GM10248 (cell line): ENCODE results near the gene MEF2C.

Experiments used
- CTCF ChIA-PET: fragments of 300-600 bp; sonication (Branson Sonifier 250); formaldehyde crosslinking; extraction: SDS; loops from one replicate; lab custom pipeline; 2021; ENCODE audit warnings: antibody characterized with exemption; lab: Yijun Ruan, JAX
- POLR2A ChIA-PET: fragments of 350-650 bp; sonication (Branson Sonifier 250); formaldehyde crosslinking; extraction: SDS; loops from one replicate; lab custom pipeline; 2020; ENCODE audit warnings: antibody characterized with exemption; lab: Yijun Ruan, JAX
- DNase-seq: peaks from one replicate; pipeline ENCODE4 v3.0.0; 2012; ENCODE audit errors: extremely low spot score
- CTCF ChIP-seq: IDR thresholded peaks from 2 replicates; pipeline ENCODE4 v1.5.1; 2012; ENCODE audit warnings: mild to moderate bottlenecking, low read depth; ENCODE audit errors: extremely low read depth, missing control alignments, control extremely low read depth

MEF2C gene

GRCh38 chr5:88792144-88792840, 90.7 kb downstream of the MEF2C start:
- ChIA-PET POLR2A (no interaction called here), CTCF (no interaction called here)
- DNase-seq: no peak
- TF ChIP-seq CTCF: no peak

GRCh38 chr5:88787856-88788255, 95.1 kb downstream of the MEF2C start:
- ChIA-PET POLR2A (no interaction called here), CTCF (interaction anchor here (1.3 to 2.7 kb wide), 3 partner anchors 11 to 58 kb away, joined by 3 to 11 read pairs (median 4); no protein-coding TSS in a partner anchor)
- DNase-seq: no peak

GRCh38 chr5:88786789-88787188, 96.2 kb downstream of the MEF2C start:
- ChIA-PET CTCF (interaction anchor here (1.5 to 2.7 kb wide), 4 partner anchors 14 to 57 kb away, joined by 3 to 11 read pairs (median 4); no protein-coding TSS in a partner anchor), POLR2A (no interaction called here)

More at GRCh38 chr5:88787856-88788255, 95.1 kb downstream of the MEF2C start:
- no peak for TF ChIP-seq CTCF

GRCh38 chr5:88785746-88786565, 97.0 kb downstream of the MEF2C start:
- ChIA-PET CTCF (interaction anchor here (1.5 to 2.7 kb wide), 4 partner anchors 14 to 56 kb away, joined by 3 to 11 read pairs (median 4); no protein-coding TSS in a partner anchor), POLR2A (no interaction called here)
- no peak for TF ChIP-seq CTCF
- no peak for DNase-seq

More at GRCh38 chr5:88786789-88787188, 96.2 kb downstream of the MEF2C start:
- TF ChIP-seq CTCF: no peak
- DNase-seq: no peak

- TF ChIP-seq CTCF: no peak
- CTCF ChIA-PET: interaction anchor here (1.0 to 1.5 kb wide), 6 partner anchors 8 to 55 kb away, joined by 3 to 5 read pairs (median 3); no protein-coding TSS in a partner anchor
- POLR2A ChIA-PET: no interaction called here
- DNase-seq: no peak
Observed at GRCh38 chr5:88782571-88782970, 100.4 kb downstream of the MEF2C start.

- CTCF ChIA-PET: no interaction called here
- no peak for DNase-seq
- TF ChIP-seq CTCF: no peak
- POLR2A ChIA-PET: no interaction called here
Observed at GRCh38 chr5:88780736-88781135, 102.2 kb downstream of the MEF2C start.
